ENCODE measurements around the gene SEMA3D. TPM values are rescaled to one million over a fixed set of nuclear protein-coding genes. Genes with fewer than 3 reads are reported as not detected.

Gene SEMA3D
- total RNA-seq, 1 donor = 3.0 TPM

GRCh38 chr7:85067371-85067770 is 119.5 kb downstream of the SEMA3D start:
- DNase-seq (ENCODE audit: low read depth) = no peak
- no peak overlapping the region for H3K4me3 ChIP-seq (ENCODE audit: low read depth, low read length)
- no peak for TF ChIP-seq CTCF (IDR thresholded peaks at IDR 0.05; ENCODE audit: insufficient read depth, low read depth, low read length)

- TF ChIP-seq CTCF (IDR thresholded peaks at IDR 0.05; ENCODE audit: insufficient read depth, low read depth, low read length) = no peak
- no peak overlapping the region for H3K4me3 ChIP-seq (ENCODE audit: low read depth, low read length)
Observed at GRCh38 chr7:85065888-85066485, 120.9 kb downstream of the SEMA3D start.

GRCh38 chr7:85065306-85065705 is 121.5 kb downstream of the SEMA3D start:
- no peak for TF ChIP-seq CTCF (IDR thresholded peaks at IDR 0.05; ENCODE audit: insufficient read depth, low read depth, low read length)
- no peak overlapping the region for H3K4me3 ChIP-seq (ENCODE audit: low read depth, low read length)
- DNase-seq (ENCODE audit: low read depth) = peak; percentile 7

More at GRCh38 chr7:85065888-85066485, 120.9 kb downstream of the SEMA3D start:
- DNase-seq (ENCODE audit: low read depth) = no peak

GRCh38 chr7:85062651-85063050 is 124.2 kb downstream of the SEMA3D start:
- no peak for TF ChIP-seq CTCF (IDR thresholded peaks at IDR 0.05; ENCODE audit: insufficient read depth, low read depth, low read length)
- no peak for DNase-seq (ENCODE audit: low read depth)
- no peak overlapping the region for H3K4me3 ChIP-seq (ENCODE audit: low read depth, low read length)

GRCh38 chr7:85061456-85061855 is 125.4 kb downstream of the SEMA3D start:
- TF ChIP-seq CTCF (IDR thresholded peaks at IDR 0.05; ENCODE audit: insufficient read depth, low read depth, low read length) = no peak
- no peak for DNase-seq (ENCODE audit: low read depth)
- no peak overlapping the region for H3K4me3 ChIP-seq (ENCODE audit: low read depth, low read length)

- no peak for TF ChIP-seq CTCF (IDR thresholded peaks at IDR 0.05; ENCODE audit: insufficient read depth, low read depth, low read length)
- H3K4me3 ChIP-seq (ENCODE audit: low read depth, low read length) = no peak overlapping the region
- no peak for DNase-seq (ENCODE audit: low read depth)
Observed at GRCh38 chr7:85060696-85061095, 126.2 kb downstream of the SEMA3D start.

- H3K4me3 ChIP-seq (ENCODE audit: low read depth, low read length) = no peak overlapping the region
- no peak for DNase-seq (ENCODE audit: low read depth)
- TF ChIP-seq CTCF (IDR thresholded peaks at IDR 0.05; ENCODE audit: insufficient read depth, low read depth, low read length) = no peak
Observed at GRCh38 chr7:85055906-85056305, 130.9 kb downstream of the SEMA3D start.
